ENCODE data around the gene NRCAM.

NRCAM gene

DNA sequence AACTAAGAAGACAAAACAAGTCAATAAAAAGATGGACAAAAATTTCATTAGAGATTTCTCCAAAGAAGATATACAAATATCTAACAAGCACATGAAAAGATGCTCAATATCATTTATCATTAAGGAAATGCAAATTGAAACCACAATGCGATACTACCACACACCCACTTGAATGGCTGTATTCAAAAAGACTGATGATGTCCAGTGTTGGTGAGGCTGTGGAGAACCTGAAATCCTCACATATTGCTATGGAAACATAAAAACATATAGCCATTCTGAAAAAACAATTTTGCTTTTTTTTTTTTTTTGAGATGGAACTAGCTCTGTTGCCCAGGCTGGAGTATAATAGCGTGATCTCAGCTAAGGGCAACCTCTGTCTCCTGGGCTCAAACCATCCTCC is 202.0 kb downstream of the NRCAM start:
- TF ChIP-seq, protein P1, sequence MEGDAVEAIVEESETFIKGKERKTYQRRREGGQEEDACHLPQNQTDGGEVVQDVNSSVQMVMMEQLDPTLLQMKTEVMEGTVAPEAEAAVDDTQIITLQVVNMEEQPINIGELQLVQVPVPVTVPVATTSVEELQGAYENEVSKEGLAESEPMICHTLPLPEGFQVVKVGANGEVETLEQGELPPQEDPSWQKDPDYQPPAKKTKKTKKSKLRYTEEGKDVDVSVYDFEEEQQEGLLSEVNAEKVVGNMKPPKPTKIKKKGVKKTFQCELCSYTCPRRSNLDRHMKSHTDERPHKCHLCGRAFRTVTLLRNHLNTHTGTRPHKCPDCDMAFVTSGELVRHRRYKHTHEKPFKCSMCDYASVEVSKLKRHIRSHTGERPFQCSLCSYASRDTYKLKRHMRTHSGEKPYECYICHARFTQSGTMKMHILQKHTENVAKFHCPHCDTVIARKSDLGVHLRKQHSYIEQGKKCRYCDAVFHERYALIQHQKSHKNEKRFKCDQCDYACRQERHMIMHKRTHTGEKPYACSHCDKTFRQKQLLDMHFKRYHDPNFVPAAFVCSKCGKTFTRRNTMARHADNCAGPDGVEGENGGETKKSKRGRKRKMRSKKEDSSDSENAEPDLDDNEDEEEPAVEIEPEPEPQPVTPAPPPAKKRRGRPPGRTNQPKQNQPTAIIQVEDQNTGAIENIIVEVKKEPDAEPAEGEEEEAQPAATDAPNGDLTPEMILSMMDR (conservative IDR thresholded peaks at IDR 0.05; ENCODE audit: low read depth, low read length), result no peak
- no peak overlapping the region for H3K4me3 ChIP-seq (ENCODE audit: low read depth, low read length)
- DNase-seq (ENCODE audit: low read depth), result no peak

DNA sequence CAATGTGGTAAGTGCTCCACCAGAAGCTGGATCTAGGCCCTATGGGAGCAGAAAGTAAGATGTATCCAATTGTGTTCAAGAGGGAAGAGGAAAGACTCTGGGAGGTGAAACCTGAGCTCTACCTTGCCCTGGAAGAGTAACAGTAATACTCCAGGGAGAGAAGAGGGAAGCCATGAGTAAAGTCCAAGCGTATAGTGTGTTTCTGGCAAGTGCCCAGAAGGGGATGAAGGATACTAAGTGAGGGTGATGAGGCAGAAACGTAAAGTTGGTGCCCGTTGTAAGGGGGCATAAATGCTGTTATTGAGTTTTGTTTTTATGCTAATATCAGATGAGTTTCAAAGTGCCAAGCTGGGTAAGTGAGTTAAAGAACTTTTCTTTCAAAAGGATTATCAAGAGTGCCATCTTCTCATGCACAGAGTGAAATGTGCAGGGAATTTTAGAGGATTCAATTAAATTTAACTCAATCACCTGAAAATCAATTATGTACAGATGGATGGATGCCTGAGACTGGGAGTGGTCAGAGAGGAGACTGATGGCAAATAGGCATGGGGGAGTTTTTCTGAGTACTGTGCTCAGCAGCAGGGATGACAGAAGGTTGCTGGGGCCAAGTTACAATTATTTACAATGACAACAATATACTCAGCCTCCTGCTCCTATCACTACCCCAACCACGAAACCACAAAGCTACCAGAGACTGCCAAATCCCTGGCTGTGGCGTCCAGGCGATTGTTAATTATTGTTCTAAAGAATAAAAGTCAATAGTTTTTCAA is 202.8 kb downstream of the NRCAM start:
- H3K4me3 ChIP-seq (ENCODE audit: low read depth, low read length), result no peak overlapping the region
- peak; percentile 51 for DNase-seq (ENCODE audit: low read depth)
- TF ChIP-seq, protein P1 (conservative IDR thresholded peaks at IDR 0.05; ENCODE audit: low read depth, low read length), result no peak

DNA sequence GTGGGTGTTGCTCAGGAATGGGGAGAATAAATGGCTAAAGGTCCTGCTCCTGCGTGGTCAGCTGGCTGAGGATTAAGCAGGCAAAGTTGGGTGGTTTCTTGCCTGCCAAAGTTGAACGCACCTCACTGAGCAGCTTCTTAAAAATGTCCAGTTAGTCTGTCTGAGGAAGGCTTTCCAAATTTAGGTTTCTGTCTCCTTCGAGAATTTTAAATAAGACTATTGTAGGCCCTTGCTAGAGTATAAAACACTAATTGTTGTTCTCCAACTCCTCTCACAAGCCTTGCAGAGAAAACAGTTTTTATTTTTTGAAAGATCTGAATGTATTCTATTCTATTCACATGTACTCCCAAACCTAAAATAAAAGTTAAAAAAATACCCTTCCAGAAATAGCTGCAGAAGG is 204.1 kb downstream of the NRCAM start:
- TF ChIP-seq, protein P1 (conservative IDR thresholded peaks at IDR 0.05; ENCODE audit: low read depth, low read length), result no peak
- no peak for DNase-seq (ENCODE audit: low read depth)
- no peak overlapping the region for H3K4me3 ChIP-seq (ENCODE audit: low read depth, low read length)

DNA sequence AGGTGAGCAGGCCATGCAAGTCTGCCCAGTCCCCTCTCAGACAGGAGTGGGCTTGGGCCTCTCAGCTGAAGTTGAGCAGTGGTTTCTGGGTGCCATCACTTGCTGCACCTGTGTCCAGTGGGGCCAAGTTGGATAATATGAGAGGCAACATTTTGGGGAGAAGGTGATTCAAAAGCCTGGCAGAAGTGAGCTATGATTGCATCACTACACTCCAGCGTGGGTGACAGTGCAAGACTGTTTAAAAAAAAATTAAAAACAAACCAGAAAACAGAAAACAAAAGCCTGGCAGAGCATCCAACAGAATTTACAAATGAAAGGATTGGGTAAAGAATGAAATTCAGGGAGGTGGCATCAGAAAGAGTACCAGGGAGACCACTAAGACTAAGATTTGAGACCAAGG is 204.5 kb downstream of the NRCAM start:
- H3K4me3 ChIP-seq (ENCODE audit: low read depth, low read length), result no peak overlapping the region
- TF ChIP-seq, protein P1 (conservative IDR thresholded peaks at IDR 0.05; ENCODE audit: low read depth, low read length), result no peak
- DNase-seq (ENCODE audit: low read depth), result no peak

DNA sequence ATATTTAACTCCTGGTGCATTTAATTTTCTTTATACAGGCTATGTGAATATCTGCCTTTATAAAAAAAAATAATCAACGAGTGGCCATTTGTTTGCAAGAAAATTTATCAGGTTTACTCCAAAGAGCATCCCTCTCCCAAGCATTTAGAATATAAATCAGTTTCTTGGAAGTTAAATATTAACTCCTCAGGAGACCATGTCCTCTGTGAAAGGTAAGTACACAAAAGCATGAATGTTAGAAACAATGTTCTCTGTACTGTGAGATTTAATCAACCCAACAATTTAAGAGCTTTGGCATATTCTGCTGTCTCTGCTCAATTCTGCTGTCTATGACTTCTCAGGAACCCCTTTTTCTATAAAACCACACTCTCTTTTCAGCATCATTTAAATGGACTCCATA is 206.8 kb downstream of the NRCAM start:
- TF ChIP-seq, protein P1 (conservative IDR thresholded peaks at IDR 0.05; ENCODE audit: low read depth, low read length), result no peak
- H3K4me3 ChIP-seq (ENCODE audit: low read depth, low read length), result no peak overlapping the region
- no peak for DNase-seq (ENCODE audit: low read depth)

DNA sequence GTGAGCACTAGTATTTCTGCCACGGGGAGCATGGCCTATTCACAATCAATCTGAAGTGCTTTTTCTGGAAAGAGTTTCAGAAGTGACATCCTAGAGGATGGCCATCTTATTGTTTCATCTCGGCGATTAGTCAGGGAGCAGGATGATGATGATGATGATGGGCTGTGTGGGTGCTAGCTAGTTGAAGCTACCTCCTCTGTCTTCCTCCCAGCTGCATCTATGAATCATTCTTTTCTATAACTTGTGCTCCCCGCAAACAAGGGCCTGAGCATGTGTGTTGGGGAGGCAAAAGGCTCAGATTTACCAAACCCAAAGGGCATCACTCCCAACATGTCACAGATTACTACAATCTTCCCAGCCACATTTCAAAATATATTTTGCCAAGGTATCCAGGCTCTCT is 207.4 kb downstream of the NRCAM start:
- TF ChIP-seq, protein P1 (conservative IDR thresholded peaks at IDR 0.05; ENCODE audit: low read depth, low read length), result no peak
- DNase-seq (ENCODE audit: low read depth), result no peak
- no peak overlapping the region for H3K4me3 ChIP-seq (ENCODE audit: low read depth, low read length)

DNA sequence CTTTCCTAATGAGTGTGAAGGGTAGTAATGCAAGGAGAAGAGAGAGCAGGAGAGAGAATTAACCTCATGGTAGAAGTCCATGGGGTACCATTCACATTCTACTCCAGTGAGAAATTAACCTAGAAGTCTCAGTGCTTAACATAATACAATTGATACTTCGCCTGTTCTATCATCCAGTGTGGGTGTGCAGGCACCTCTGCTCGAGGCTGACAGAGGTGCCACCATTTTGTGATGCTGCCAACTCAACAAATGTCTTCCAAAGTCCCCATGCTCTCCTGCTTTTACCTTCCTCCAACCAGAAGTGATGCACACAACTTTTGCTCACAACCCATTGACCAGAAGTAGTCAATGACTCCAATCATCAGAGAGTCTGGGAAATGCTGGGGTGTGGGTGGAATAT is 207.8 kb downstream of the NRCAM start:
- no peak overlapping the region for H3K4me3 ChIP-seq (ENCODE audit: low read depth, low read length)
- DNase-seq (ENCODE audit: low read depth), result no peak
- TF ChIP-seq, protein P1 (conservative IDR thresholded peaks at IDR 0.05; ENCODE audit: low read depth, low read length), result no peak
